ENCODE data around the gene SINHCAF.
"Not testable (repeated sequence)": the region's sequence is repeated elsewhere in the genome, so short reads cannot be mapped to it uniquely, and the experiment has no call there.

Gene SINHCAF

GRCh38 chr12:31250179-31250578 is 75.8 kb downstream of the SINHCAF start:
- FAIRE-seq, result no peak
- DNase-seq (ENCODE audit: insufficient read length, low spot score), result no peak
- TF ChIP-seq POLR2A (IDR thresholded peaks at IDR 0.05; ENCODE audit: low read depth, low read length), result no peak

DNA sequence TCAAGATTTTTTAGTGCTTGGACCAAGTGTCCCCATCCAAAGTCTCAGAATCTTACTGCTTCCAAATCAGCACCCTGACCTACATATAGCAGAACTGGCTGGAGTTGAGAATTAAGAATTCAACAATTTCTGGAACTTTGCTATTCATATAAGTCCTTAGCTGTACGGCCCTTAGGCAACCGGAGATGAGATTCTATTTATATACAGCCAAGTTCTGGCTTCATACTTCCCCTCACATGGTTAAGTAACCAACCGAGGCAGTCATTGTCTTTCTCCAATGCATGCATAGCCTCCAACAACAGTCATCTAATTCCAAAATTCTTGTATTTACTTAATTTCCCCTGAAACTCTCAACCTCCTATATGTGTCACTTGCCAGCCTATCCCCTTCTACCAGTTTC is 76.6 kb downstream of the SINHCAF start:
- FAIRE-seq (no peak), DNase-seq (ENCODE audit: insufficient read length, low spot score) (no peak)
- no peak for TF ChIP-seq POLR2A (IDR thresholded peaks at IDR 0.05; ENCODE audit: low read depth, low read length)

- DNase-seq (ENCODE audit: insufficient read length, low spot score) (no peak), FAIRE-seq (no peak)
- no peak for TF ChIP-seq POLR2A (IDR thresholded peaks at IDR 0.05; ENCODE audit: low read depth, low read length)
Measured at GRCh38 chr12:31248815-31249214, 77.1 kb downstream of the SINHCAF start.

DNA sequence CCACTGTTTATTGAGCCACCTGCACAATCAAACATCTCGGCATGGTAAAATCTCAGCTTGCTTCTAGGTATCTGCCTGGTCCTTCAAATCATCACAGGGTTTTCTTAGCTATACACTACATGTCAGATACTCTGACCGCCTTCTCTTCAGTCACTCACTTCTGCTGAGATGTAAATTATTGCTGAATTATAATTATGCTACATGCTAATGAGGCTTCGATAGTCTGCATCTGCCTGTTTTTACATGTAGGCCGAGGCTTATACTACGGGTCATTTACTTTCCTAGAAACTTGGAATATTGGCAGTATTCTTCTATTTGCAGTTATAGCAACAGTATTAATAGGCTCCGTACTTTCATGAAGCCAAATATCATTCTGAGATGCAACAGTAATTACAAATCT is 77.6 kb downstream of the SINHCAF start:
- no peak for TF ChIP-seq POLR2A (IDR thresholded peaks at IDR 0.05; ENCODE audit: low read depth, low read length)
- FAIRE-seq (no peak), DNase-seq (ENCODE audit: insufficient read length, low spot score) (no peak)

DNA sequence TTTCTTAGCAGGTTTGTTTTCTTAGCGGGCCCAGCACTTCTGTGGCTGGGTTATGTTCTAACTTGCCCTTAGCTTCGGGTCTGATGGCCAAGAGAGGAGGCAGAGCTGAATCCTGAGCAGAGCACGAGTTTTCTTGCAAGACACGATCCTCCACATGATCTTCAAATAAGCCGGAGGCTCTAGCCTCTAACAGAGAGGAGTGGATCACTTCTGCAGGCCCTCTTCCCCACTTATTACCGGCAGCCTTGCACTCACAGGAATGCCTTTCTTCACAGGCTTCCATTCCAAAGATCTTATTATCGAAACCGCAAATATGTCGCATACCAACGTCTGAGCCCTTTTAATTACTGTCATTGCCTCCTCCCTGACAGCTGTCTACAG is 79.5 kb downstream of the SINHCAF start:
- FAIRE-seq (no peak), DNase-seq (ENCODE audit: insufficient read length, low spot score) (no peak)
- TF ChIP-seq POLR2A (IDR thresholded peaks at IDR 0.05; ENCODE audit: low read depth, low read length), result no peak

GRCh38 chr12:31245822-31246469 is 80.0 kb downstream of the SINHCAF start:
- DNase-seq (ENCODE audit: insufficient read length, low spot score), result no peak
- no peak for FAIRE-seq
- TF ChIP-seq POLR2A (IDR thresholded peaks at IDR 0.05; ENCODE audit: low read depth, low read length), result no peak

DNA sequence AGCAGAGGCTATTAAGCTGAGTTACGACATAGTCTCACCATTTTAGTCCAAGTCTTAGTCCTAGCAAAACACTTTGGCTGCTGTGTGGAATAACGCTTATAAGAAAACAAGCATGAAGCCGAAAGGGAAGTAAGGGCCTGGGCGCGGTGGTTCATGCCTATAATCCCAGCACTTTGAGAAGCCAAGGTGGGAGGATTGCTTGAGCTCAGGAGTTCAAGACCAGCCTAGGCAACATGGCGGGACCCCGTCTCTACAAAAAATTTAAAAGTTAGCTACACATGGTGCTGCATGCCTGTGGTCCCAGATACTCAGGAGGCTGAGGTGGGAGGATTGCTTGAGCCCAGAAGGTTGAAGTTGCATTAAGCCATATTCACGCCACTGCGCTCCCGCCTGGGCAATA is 83.5 kb downstream of the SINHCAF start:
- not testable (repeated sequence) for FAIRE-seq; DNase-seq (ENCODE audit: insufficient read length, low spot score)

DNA sequence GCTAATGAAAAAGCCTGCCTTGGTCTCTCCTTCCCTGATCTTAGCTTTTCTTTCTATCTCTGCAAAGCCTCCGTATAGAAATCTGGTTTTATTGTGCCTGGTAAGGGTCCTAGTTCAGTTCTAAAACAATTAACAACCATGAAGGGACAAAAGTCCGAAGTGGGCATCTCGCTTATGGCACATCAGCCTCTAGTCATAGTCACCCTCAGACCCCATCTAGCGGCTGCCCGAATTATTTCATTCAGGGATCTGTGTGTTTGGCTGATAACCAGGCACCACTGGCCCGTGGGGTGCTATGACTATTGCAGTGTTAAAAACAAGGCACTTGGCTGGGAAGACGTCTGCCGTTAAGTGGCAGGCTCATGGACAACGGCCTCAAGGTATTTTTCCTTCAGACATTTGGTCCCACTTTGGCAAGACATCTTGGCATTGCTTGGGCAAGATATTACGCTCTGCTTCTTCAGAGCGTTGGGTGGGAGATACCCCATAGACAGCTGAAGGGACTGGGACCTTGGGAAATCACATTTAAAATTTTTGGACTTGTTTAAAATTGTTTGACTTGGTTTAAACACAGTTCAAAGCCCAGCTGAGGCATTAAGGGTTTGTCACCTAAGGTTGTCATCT is 87.1 kb downstream of the SINHCAF start:
- FAIRE-seq, result peak; percentile 20
- TF ChIP-seq POLR2A (IDR thresholded peaks at IDR 0.05; ENCODE audit: low read depth, low read length), result no peak
- peak; percentile 70 for DNase-seq (ENCODE audit: insufficient read length, low spot score)

GRCh38 chr12:31238333-31238732 is 87.6 kb downstream of the SINHCAF start:
- FAIRE-seq; DNase-seq (ENCODE audit: insufficient read length, low spot score): not testable (repeated sequence)

GRCh38 chr12:31236998-31237637 is 88.8 kb downstream of the SINHCAF start:
- FAIRE-seq (no peak), DNase-seq (ENCODE audit: insufficient read length, low spot score) (no peak)
- TF ChIP-seq POLR2A (IDR thresholded peaks at IDR 0.05; ENCODE audit: low read depth, low read length), result no peak

GRCh38 chr12:31235868-31236395 is 90.0 kb downstream of the SINHCAF start:
- DNase-seq (ENCODE audit: insufficient read length, low spot score) (no peak), FAIRE-seq (no peak)
- no peak for TF ChIP-seq POLR2A (IDR thresholded peaks at IDR 0.05; ENCODE audit: low read depth, low read length)

- no peak for FAIRE-seq
- peak; percentile 53 for DNase-seq (ENCODE audit: insufficient read length, low spot score)
- TF ChIP-seq POLR2A (IDR thresholded peaks at IDR 0.05; ENCODE audit: low read depth, low read length), result no peak
Measured at GRCh38 chr12:31234955-31235867, 90.7 kb downstream of the SINHCAF start.

DNA sequence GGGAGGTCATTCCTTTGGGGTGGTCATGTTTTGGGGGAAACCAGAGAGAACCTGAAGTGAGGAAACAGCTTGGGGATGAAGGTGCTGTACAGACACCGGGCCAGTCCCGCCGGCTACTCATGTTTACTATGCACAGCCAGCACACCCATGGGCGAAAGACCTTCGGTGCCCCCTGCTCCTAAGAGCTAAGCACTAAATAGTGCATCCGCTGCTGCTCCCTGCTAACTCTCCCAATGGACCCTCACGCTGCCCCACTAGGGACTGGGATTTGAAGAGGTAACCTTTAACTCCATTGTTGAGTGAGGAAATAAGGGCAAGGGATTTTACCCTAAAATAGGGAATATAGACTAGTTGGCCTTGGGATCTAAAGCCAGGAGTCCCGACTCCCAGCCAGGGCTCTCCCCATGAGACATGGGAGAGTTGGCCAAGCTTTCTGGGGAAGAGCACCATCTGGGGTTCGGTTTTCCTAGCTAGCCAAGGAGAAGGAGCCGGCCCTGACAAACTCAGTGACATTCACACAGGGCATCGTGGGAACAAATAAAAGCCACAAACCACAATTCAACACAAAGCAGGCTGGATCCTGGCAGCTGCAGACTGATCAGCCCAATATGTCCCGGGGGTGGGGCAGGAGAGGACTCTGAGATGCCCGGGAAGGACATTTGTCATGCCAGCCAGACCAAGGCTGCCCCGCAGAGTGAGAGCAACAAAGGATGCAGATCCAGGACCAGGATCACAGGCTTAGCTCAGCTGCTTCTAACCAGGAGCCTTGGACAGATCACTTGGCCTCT is 91.7 kb downstream of the SINHCAF start:
- DNase-seq (ENCODE audit: insufficient read length, low spot score) (no peak), FAIRE-seq (no peak)
- no peak for TF ChIP-seq POLR2A (IDR thresholded peaks at IDR 0.05; ENCODE audit: low read depth, low read length)

All from H54 (cell line).